ENCODE results near the gene SLC44A1. TPM values are rescaled to one million over a fixed set of nuclear protein-coding genes. Genes with fewer than 3 reads are reported as not detected.
A peak's percentile ranks its signal among the peaks of the same experiment; 100 is the strongest.

The SLC44A1 gene
- total and polyA plus RNA-seq, 2 of the 13 experiments (the other 11 are each of a cell fraction or from before 2014, with no cell fraction given), result 21.4 to 40.8 TPM

- TF ChIP-seq, protein P1, sequence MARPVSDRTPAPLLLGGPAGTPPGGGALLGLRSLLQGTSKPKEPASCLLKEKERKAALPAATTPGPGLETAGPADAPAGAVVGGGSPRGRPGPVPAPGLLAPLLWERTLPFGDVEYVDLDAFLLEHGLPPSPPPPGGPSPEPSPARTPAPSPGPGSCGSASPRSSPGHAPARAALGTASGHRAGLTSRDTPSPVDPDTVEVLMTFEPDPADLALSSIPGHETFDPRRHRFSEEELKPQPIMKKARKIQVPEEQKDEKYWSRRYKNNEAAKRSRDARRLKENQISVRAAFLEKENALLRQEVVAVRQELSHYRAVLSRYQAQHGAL (CRISPR knock-in tag; IDR thresholded peaks at IDR 0.05; ENCODE audit: not compliant biosample characterization), result no peak
- TF ChIP-seq, protein P2, sequence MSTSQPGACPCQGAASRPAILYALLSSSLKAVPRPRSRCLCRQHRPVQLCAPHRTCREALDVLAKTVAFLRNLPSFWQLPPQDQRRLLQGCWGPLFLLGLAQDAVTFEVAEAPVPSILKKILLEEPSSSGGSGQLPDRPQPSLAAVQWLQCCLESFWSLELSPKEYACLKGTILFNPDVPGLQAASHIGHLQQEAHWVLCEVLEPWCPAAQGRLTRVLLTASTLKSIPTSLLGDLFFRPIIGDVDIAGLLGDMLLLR (CRISPR knock-in tag; IDR thresholded peaks at IDR 0.05), result no peak
- TF ChIP-seq SUZ12 (IDR thresholded peaks at IDR 0.05; ENCODE audit: low read depth, low read length) (no peak), CREBL2 (CRISPR knock-in tag; IDR thresholded peaks at IDR 0.05; ENCODE audit: borderline replicate concordance) (no peak), YEATS4 (CRISPR knock-in tag; IDR thresholded peaks at IDR 0.05; ENCODE audit: borderline replicate concordance) (no peak), ADNP (CRISPR knock-in tag; IDR thresholded peaks at IDR 0.05) (no peak), ZSCAN20 (CRISPR knock-in tag; IDR thresholded peaks at IDR 0.05; ENCODE audit: borderline replicate concordance) (no peak), GATAD2A (CRISPR knock-in tag; IDR thresholded peaks at IDR 0.05) (peak; percentile 5; the same call in 1 of the 2 replicates), RBFOX2 (IDR thresholded peaks at IDR 0.05; ENCODE audit: low read depth, low read length) (no peak), KLF6 (CRISPR knock-in tag; IDR thresholded peaks at IDR 0.05) (no peak), MLX (CRISPR knock-in tag; IDR thresholded peaks at IDR 0.05) (no peak), ASH2L (IDR thresholded peaks at IDR 0.05; ENCODE audit: insufficient read length, low read depth, low read length) (peak; percentile 69), RAD21 (CRISPR knock-in tag; IDR thresholded peaks at IDR 0.05) (no peak), MYNN (CRISPR knock-in tag; IDR thresholded peaks at IDR 0.05; ENCODE audit: low read depth) (no peak), POLR2AphosphoS5 (IDR thresholded peaks at IDR 0.05; ENCODE audit: low read depth, low read length) (no peak), SOX6 (IDR thresholded peaks at IDR 0.05) (no peak), SOX6 (CRISPR knock-in tag; IDR thresholded peaks at IDR 0.05) (peak; percentile 55), ZSCAN22 (CRISPR knock-in tag; IDR thresholded peaks at IDR 0.05) (no peak), ZNF138 (CRISPR knock-in tag; IDR thresholded peaks at IDR 0.05; ENCODE audit: low read depth) (no peak), MTF2 (CRISPR knock-in tag; IDR thresholded peaks at IDR 0.05; ENCODE audit: borderline replicate concordance) (no peak), CC2D1A (CRISPR knock-in tag; IDR thresholded peaks at IDR 0.05) (no peak), ZNF510 (CRISPR knock-in tag; IDR thresholded peaks at IDR 0.05; ENCODE audit: low read depth) (no peak)
- TF ChIP-seq, protein P3, sequence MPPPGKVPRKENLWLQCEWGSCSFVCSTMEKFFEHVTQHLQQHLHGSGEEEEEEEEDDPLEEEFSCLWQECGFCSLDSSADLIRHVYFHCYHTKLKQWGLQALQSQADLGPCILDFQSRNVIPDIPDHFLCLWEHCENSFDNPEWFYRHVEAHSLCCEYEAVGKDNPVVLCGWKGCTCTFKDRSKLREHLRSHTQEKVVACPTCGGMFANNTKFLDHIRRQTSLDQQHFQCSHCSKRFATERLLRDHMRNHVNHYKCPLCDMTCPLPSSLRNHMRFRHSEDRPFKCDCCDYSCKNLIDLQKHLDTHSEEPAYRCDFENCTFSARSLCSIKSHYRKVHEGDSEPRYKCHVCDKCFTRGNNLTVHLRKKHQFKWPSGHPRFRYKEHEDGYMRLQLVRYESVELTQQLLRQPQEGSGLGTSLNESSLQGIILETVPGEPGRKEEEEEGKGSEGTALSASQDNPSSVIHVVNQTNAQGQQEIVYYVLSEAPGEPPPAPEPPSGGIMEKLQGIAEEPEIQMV (CRISPR knock-in tag; IDR thresholded peaks at IDR 0.05; ENCODE audit: low read depth), result no peak
- TF ChIP-seq, protein P4, sequence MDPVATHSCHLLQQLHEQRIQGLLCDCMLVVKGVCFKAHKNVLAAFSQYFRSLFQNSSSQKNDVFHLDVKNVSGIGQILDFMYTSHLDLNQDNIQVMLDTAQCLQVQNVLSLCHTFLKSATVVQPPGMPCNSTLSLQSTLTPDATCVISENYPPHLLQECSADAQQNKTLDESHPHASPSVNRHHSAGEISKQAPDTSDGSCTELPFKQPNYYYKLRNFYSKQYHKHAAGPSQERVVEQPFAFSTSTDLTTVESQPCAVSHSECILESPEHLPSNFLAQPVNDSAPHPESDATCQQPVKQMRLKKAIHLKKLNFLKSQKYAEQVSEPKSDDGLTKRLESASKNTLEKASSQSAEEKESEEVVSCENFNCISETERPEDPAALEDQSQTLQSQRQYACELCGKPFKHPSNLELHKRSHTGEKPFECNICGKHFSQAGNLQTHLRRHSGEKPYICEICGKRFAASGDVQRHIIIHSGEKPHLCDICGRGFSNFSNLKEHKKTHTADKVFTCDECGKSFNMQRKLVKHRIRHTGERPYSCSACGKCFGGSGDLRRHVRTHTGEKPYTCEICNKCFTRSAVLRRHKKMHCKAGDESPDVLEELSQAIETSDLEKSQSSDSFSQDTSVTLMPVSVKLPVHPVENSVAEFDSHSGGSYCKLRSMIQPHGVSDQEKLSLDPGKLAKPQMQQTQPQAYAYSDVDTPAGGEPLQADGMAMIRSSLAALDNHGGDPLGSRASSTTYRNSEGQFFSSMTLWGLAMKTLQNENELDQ (CRISPR knock-in tag; IDR thresholded peaks at IDR 0.05; ENCODE audit: borderline replicate concordance), result no peak
- TF ChIP-seq, protein P5, sequence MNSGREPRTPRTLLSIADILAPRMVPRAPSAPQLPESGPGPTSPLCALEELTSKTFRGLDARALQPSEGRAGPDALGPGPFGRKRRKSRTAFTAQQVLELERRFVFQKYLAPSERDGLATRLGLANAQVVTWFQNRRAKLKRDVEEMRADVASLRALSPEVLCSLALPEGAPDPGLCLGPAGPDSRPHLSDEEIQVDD (CRISPR knock-in tag; IDR thresholded peaks at IDR 0.05; ENCODE audit: borderline replicate concordance), result no peak
Observed at GRCh38 chr9:105319202-105319813, 74.9 kb downstream of the SLC44A1 start (continued).
